ENCODE measurements around the gene TACC2.
A peak's percentile ranks its signal among the peaks of the same experiment; 100 is the strongest.

Gene TACC2

GRCh38 chr10:122257041-122257440 lies 268.1 kb downstream of the TACC2 start:
- DNase-seq, result no peak

- DNase-seq, result no peak
Observed at GRCh38 chr10:122258136-122259074, 269.4 kb downstream of the TACC2 start.

- no peak for DNase-seq
Observed at GRCh38 chr10:122259075-122259466, 270.1 kb downstream of the TACC2 start.

- DNase-seq, result no peak
Observed at GRCh38 chr10:122261584-122261983, 272.6 kb downstream of the TACC2 start.

GRCh38 chr10:122263971-122264370 lies 275.0 kb downstream of the TACC2 start:
- DNase-seq, result no peak

GRCh38 chr10:122264436-122264835 lies 275.5 kb downstream of the TACC2 start:
- DNase-seq, result no peak

- DNase-seq, result no peak
Observed at GRCh38 chr10:122264931-122265330, 276.0 kb downstream of the TACC2 start.

GRCh38 chr10:122265896-122266295 lies 276.9 kb downstream of the TACC2 start:
- no peak for DNase-seq

GRCh38 chr10:122267849-122268737 lies 279.1 kb downstream of the TACC2 start:
- DNase-seq, result peak; percentile 46

- DNase-seq, result no peak
Observed at GRCh38 chr10:122269059-122269687, 280.2 kb downstream of the TACC2 start.

GRCh38 chr10:122271076-122271475 lies 282.1 kb downstream of the TACC2 start, which contains the start of gene BTBD16:
TSS of gene BTBD16 (plus strand) at chr10:122271296. CDS start at chr10:122275082, 3,786 bp downstream.
- DNase-seq, result no peak

- DNase-seq, result no peak
Observed at GRCh38 chr10:122273966-122274545, 285.1 kb downstream of the TACC2 start.

- DNase-seq, result no peak
Observed at GRCh38 chr10:122276611-122277208, 287.7 kb downstream of the TACC2 start.

- DNase-seq, result no peak
Observed at GRCh38 chr10:122277526-122278136, 288.7 kb downstream of the TACC2 start.

GRCh38 chr10:122279725-122280141 lies 290.8 kb downstream of the TACC2 start:
- DNase-seq, result no peak

- no peak for DNase-seq
Observed at GRCh38 chr10:122280156-122280555, 291.2 kb downstream of the TACC2 start.

- no peak for DNase-seq
Observed at GRCh38 chr10:122281018-122281626, 292.2 kb downstream of the TACC2 start.

GRCh38 chr10:122281751-122282150 lies 292.8 kb downstream of the TACC2 start:
- DNase-seq, result no peak

GRCh38 chr10:122282253-122282671 lies 293.3 kb downstream of the TACC2 start:
- DNase-seq, result no peak

- no peak for DNase-seq
Observed at GRCh38 chr10:122282909-122283308, 293.9 kb downstream of the TACC2 start.

Data from activated CD8-positive, alpha-beta memory T cell treated with anti-CD3 and anti-CD28 coated beads, Interleukin-2, amount 50 U/mL, for 4 hours (primary cell).